ENCODE results near the gene ZNF439. TPM values are rescaled to one million over a fixed set of nuclear protein-coding genes. Genes with fewer than 3 reads are reported as not detected.
A peak's percentile ranks its signal among the peaks of the same experiment; 100 is the strongest.

ZNF439 gene
- total and polyA plus RNA-seq, 2 of the 13 experiments (the other 11 are each of a cell fraction or from before 2014, with no cell fraction given): 2.9 to 4.9 TPM

DNA sequence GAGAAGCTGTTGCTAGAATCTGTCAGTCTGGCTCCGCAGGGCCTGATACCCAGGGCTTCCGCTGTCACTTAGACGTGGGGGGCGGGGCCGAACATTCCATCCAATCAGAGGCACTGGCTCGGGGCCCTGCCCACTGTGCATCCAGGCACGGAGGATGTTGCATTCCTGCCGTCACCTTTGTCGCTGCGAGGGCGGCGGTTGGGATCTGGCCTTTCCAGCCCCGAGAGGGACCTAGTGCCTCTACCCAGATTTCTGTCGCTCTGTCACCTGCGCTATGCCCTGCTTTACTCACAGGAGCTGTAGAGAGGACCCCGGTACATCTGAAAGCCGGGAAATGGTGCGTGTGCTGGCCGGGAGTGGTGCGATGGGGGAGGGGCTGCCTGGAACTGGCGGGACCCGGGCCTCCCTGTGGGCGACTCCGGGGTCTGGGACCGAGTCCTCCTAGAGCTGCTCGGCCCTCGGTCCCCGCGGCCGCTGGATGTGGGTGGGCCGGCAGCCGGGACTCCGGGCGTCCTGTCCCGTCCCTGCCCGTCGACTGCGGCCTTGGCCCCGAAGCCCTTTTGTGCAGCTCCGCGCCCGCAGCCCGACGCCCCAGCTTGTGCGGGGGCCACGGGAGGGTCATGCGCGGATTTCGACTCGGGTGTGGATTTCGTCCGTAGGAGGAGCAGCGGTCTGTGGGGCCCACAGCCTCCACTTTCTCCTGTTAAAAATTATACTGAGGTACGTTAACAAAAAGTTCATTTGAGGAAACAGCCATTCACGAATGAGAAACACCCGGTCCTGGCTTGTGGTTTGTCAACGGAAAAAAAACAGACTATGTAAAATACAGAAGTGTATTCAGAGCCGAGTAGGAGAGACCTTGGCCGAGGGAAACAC, at the start of gene ZNF439 (continued):
- TF ChIP-seq, protein P1, sequence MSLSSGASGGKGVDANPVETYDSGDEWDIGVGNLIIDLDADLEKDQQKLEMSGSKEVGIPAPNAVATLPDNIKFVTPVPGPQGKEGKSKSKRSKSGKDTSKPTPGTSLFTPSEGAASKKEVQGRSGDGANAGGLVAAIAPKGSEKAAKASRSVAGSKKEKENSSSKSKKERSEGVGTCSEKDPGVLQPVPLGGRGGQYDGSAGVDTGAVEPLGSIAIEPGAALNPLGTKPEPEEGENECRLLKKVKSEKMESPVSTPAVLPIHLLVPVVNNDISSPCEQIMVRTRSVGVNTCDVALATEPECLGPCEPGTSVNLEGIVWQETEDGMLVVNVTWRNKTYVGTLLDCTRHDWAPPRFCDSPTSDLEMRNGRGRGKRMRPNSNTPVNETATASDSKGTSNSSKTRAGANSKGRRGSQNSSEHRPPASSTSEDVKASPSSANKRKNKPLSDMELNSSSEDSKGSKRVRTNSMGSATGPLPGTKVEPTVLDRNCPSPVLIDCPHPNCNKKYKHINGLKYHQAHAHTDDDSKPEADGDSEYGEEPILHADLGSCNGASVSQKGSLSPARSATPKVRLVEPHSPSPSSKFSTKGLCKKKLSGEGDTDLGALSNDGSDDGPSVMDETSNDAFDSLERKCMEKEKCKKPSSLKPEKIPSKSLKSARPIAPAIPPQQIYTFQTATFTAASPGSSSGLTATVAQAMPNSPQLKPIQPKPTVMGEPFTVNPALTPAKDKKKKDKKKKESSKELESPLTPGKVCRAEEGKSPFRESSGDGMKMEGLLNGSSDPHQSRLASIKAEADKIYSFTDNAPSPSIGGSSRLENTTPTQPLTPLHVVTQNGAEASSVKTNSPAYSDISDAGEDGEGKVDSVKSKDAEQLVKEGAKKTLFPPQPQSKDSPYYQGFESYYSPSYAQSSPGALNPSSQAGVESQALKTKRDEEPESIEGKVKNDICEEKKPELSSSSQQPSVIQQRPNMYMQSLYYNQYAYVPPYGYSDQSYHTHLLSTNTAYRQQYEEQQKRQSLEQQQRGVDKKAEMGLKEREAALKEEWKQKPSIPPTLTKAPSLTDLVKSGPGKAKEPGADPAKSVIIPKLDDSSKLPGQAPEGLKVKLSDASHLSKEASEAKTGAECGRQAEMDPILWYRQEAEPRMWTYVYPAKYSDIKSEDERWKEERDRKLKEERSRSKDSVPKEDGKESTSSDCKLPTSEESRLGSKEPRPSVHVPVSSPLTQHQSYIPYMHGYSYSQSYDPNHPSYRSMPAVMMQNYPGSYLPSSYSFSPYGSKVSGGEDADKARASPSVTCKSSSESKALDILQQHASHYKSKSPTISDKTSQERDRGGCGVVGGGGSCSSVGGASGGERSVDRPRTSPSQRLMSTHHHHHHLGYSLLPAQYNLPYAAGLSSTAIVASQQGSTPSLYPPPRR (CRISPR knock-in tag; IDR thresholded peaks at IDR 0.05; ENCODE audit: borderline replicate concordance): 0 out of 2 replicates have a peak, but pooled peaks have one; percentile 4
- TF ChIP-seq TMF1 (CRISPR knock-in tag; IDR thresholded peaks at IDR 0.05; ENCODE audit: low read depth) (no peak), FIP1L1 (IDR thresholded peaks at IDR 0.05; ENCODE audit: borderline replicate concordance, insufficient read depth, low read depth, low read length) (no peak), SP2 (CRISPR knock-in tag; IDR thresholded peaks at IDR 0.05) (peak; percentile 52; the same call in 1 of the 2 replicates), BORCS8-MEF2B (CRISPR knock-in tag; IDR thresholded peaks at IDR 0.05) (peak; percentile 41; the same call in 1 of the 2 replicates), ZNF839 (CRISPR knock-in tag; IDR thresholded peaks at IDR 0.05; ENCODE audit: borderline replicate concordance) (no peak), SALL1 (CRISPR knock-in tag; IDR thresholded peaks at IDR 0.05) (peak; percentile 69), MEF2D (CRISPR knock-in tag; IDR thresholded peaks at IDR 0.05) (no peak; the same call in 1 of the 2 replicates), YEATS2 (CRISPR knock-in tag; IDR thresholded peaks at IDR 0.05; ENCODE audit: borderline replicate concordance) (no peak), NCOA5 (CRISPR knock-in tag; IDR thresholded peaks at IDR 0.05) (no peak), AGO1 (IDR thresholded peaks at IDR 0.05; ENCODE audit: low read depth, low read length, poor library complexity, severe bottlenecking) (no peak), ZNF282 (IDR thresholded peaks at IDR 0.05; ENCODE audit: partially characterized antibody) (no peak)
- TF ChIP-seq, protein P2, sequence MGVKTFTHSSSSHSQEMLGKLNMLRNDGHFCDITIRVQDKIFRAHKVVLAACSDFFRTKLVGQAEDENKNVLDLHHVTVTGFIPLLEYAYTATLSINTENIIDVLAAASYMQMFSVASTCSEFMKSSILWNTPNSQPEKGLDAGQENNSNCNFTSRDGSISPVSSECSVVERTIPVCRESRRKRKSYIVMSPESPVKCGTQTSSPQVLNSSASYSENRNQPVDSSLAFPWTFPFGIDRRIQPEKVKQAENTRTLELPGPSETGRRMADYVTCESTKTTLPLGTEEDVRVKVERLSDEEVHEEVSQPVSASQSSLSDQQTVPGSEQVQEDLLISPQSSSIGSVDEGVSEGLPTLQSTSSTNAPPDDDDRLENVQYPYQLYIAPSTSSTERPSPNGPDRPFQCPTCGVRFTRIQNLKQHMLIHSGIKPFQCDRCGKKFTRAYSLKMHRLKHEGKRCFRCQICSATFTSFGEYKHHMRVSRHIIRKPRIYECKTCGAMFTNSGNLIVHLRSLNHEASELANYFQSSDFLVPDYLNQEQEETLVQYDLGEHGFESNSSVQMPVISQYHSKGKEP (CRISPR knock-in tag; IDR thresholded peaks at IDR 0.05): no peak
- TF ChIP-seq, protein P3, sequence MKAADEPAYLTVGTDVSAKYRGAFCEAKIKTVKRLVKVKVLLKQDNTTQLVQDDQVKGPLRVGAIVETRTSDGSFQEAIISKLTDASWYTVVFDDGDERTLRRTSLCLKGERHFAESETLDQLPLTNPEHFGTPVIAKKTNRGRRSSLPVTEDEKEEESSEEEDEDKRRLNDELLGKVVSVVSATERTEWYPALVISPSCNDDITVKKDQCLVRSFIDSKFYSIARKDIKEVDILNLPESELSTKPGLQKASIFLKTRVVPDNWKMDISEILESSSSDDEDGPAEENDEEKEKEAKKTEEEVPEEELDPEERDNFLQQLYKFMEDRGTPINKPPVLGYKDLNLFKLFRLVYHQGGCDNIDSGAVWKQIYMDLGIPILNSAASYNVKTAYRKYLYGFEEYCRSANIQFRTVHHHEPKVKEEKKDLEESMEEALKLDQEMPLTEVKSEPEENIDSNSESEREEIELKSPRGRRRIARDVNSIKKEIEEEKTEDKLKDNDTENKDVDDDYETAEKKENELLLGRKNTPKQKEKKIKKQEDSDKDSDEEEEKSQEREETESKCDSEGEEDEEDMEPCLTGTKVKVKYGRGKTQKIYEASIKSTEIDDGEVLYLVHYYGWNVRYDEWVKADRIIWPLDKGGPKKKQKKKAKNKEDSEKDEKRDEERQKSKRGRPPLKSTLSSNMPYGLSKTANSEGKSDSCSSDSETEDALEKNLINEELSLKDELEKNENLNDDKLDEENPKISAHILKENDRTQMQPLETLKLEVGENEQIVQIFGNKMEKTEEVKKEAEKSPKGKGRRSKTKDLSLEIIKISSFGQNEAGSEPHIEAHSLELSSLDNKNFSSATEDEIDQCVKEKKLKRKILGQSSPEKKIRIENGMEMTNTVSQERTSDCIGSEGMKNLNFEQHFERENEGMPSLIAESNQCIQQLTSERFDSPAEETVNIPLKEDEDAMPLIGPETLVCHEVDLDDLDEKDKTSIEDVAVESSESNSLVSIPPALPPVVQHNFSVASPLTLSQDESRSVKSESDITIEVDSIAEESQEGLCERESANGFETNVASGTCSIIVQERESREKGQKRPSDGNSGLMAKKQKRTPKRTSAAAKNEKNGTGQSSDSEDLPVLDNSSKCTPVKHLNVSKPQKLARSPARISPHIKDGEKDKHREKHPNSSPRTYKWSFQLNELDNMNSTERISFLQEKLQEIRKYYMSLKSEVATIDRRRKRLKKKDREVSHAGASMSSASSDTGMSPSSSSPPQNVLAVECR (CRISPR knock-in tag; IDR thresholded peaks at IDR 0.05; ENCODE audit: borderline replicate concordance): peak; percentile 83; the same call in 1 of the 2 replicates
- TF ChIP-seq, protein P4, sequence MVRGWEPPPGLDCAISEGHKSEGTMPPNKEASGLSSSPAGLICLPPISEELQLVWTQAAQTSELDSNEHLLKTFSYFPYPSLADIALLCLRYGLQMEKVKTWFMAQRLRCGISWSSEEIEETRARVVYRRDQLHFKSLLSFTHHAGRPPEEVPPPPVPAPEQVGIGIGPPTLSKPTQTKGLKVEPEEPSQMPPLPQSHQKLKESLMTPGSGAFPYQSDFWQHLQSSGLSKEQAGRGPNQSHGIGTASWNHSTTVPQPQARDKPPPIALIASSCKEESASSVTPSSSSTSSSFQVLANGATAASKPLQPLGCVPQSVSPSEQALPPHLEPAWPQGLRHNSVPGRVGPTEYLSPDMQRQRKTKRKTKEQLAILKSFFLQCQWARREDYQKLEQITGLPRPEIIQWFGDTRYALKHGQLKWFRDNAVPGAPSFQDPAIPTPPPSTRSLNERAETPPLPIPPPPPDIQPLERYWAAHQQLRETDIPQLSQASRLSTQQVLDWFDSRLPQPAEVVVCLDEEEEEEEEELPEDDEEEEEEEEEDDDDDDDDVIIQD (CRISPR knock-in tag; IDR thresholded peaks at IDR 0.05; ENCODE audit: low read depth): 0 out of 2 replicates have a peak, but pooled peaks have one; percentile 9
